NK-92 (cell line): ENCODE results near the gene NUMA1.

Source experiments
- DNase-seq: peaks from one replicate; lab custom pipeline; 2025; ENCODE audit not compliant: unreplicated experiment; lab: John Stamatoyannopoulos, UW

Gene NUMA1

GRCh38 chr11:72018171-72018570, 62.2 kb downstream of the NUMA1 start:
- DNase-seq = no peak

- no peak for DNase-seq
Measured at GRCh38 chr11:72015511-72016061, 64.8 kb downstream of the NUMA1 start.

- DNase-seq = no peak
Measured at GRCh38 chr11:72014761-72015320, 65.5 kb downstream of the NUMA1 start.

GRCh38 chr11:72013765-72014711, 66.3 kb downstream of the NUMA1 start:
- no peak for DNase-seq

- no peak for DNase-seq
Measured at GRCh38 chr11:72012897-72013721, 67.2 kb downstream of the NUMA1 start.

- no peak for DNase-seq
Measured at GRCh38 chr11:72012091-72012630, 68.2 kb downstream of the NUMA1 start.

- no peak for DNase-seq
Measured at GRCh38 chr11:72010529-72011233, 69.7 kb downstream of the NUMA1 start.

- DNase-seq = no peak
Measured at GRCh38 chr11:72009156-72009555, 71.2 kb downstream of the NUMA1 start.

- DNase-seq = no peak
Measured at GRCh38 chr11:72008728-72009127, 71.6 kb downstream of the NUMA1 start.

- DNase-seq = no peak
Measured at GRCh38 chr11:72007587-72007986, 72.8 kb downstream of the NUMA1 start.

GRCh38 chr11:72007089-72007476, 73.3 kb downstream of the NUMA1 start:
- DNase-seq = no peak

GRCh38 chr11:72006309-72007088, 73.8 kb downstream of the NUMA1 start:
- DNase-seq = no peak

- DNase-seq = no peak
Measured at GRCh38 chr11:72005347-72006260, 74.7 kb downstream of the NUMA1 start.

GRCh38 chr11:72004515-72005346, 75.6 kb downstream of the NUMA1 start:
- DNase-seq = no peak

GRCh38 chr11:72003776-72004171, 76.6 kb downstream of the NUMA1 start:
- no peak for DNase-seq

- DNase-seq = no peak
Measured at GRCh38 chr11:72002841-72003775, 77.2 kb downstream of the NUMA1 start.
